ENCODE measurements around the gene STPG1. TPM values are rescaled to one million over a fixed set of nuclear protein-coding genes. Genes with fewer than 3 reads are reported as not detected.

Gene STPG1
- total and polyA plus RNA-seq, 9 of the 15 experiments (the other 6 are each of a cell fraction or from before 2014, with no cell fraction given), result 5.0 to 11.9 (median 8.3) TPM

GRCh38 chr1:24459551-24460266, 46.1 kb upstream of the STPG1 start:
- H3K36me3 ChIP-seq (ENCODE audit: control insufficient read depth, insufficient read depth, low read length), result peaks cover 39% of the 10 kb centered on the region; the same call in 2 of the 3 replicates
- no TSS peak for BruUV-seq (replicated peaks)
- DNase-seq (ENCODE audit: extremely low read depth in 1 of 4, low spot score in 3 of 4) (no peak), ATAC-seq (no peak), FAIRE-seq (no peak)
- POLR2A ChIA-PET, result interaction anchor here (0.8 to 1.6 kb wide), 6 partner anchors 9 to 33 kb away, joined by 3 to 7 read pairs (median 4); no protein-coding TSS in a partner anchor
- no peaks in the 10 kb centered on the region for H3K9me3 ChIP-seq (replicated peaks; ENCODE audit: control insufficient read depth, insufficient read depth, low read depth, low read length)
- H3K4me2 ChIP-seq (ENCODE audit: insufficient read depth, low read length), result no peak overlapping the region
- CTCF ChIA-PET (ENCODE audit: low intra/inter-chr PET ratio), result no interaction called here
- WGBS (ENCODE audit: insufficient coverage, low coverage, missing lambda C conversion rate), result 87% methylated on average over 6 of the region's 6 CpGs
- H3K79me2 ChIP-seq (ENCODE audit: control insufficient read depth, insufficient read depth, low read length), result no peaks in the 10 kb centered on the region
- H3K4me3 ChIP-seq, result no peak overlapping the region
- intact Hi-C loops (cut with micrococcal nuclease) (no loop called here), in situ Hi-C loops (cut with MboI) (no loop called here)
- no peak overlapping the region for H3K27ac ChIP-seq (ENCODE audit: extremely low read depth, low read depth, low read length)
- H3K9me1 ChIP-seq (ENCODE audit: control insufficient read depth, insufficient read depth, low read length), result no peaks in the 10 kb centered on the region
- no peaks in the 10 kb centered on the region for H4K20me1 ChIP-seq (replicated peaks; ENCODE audit: control insufficient read depth, insufficient read depth, low read length)
- peaks cover 3% of the 10 kb centered on the region in 2 experiments; a peak in 3 of 5 replicates for H3K4me1 ChIP-seq (replicated peaks in 1 of 2; ENCODE audit: control insufficient read depth in 2 of 2, insufficient read depth in 2 of 2, low read length in 2 of 2)
- no peak overlapping the region for H2AFZ ChIP-seq (ENCODE audit: low read depth, low read length)
- H3K9ac ChIP-seq (ENCODE audit: insufficient read depth in 1 of 2, low read depth in 2 of 2, low read length in 2 of 2), result no peak overlapping the region
- TF ChIP-seq MYC (IDR thresholded peaks at IDR 0.05; ENCODE audit: low read depth, low read length), result no peak
- no peak for TF ChIP-seq MYC (CRISPR knock-in tag; IDR thresholded peaks at IDR 0.05; ENCODE audit: borderline replicate concordance, low read depth)
- no peak for TF ChIP-seq ATF2 (CRISPR knock-in tag; IDR thresholded peaks at IDR 0.05)
- no peak for TF ChIP-seq EZH2 (IDR thresholded peaks at IDR 0.05; ENCODE audit: borderline replicate concordance, low read depth, low read length)
- TF ChIP-seq MCM2 (IDR thresholded peaks at IDR 0.05; ENCODE audit: low read depth), result no peak
- TF ChIP-seq CCNT2 (IDR thresholded peaks at IDR 0.05; ENCODE audit: borderline replicate concordance, extremely low read depth, insufficient read length, low read depth, low read length), result no peak
- TF ChIP-seq ZKSCAN1 (IDR thresholded peaks at IDR 0.05; ENCODE audit: low read depth, low read length), result no peak
- no peak for TF ChIP-seq HDAC2 (IDR thresholded peaks at IDR 0.05)
- no peak for TF ChIP-seq PCBP1 (IDR thresholded peaks at IDR 0.05; ENCODE audit: low read depth, low read length, poor library complexity, severe bottlenecking)
- no peak for TF ChIP-seq MEIS2 (IDR thresholded peaks at IDR 0.05; ENCODE audit: partially characterized antibody)
- no peak for TF ChIP-seq SPI1 (IDR thresholded peaks at IDR 0.05; ENCODE audit: borderline replicate concordance, low read depth, low read length)
- no peak for TF ChIP-seq KLF13 (tag; IDR thresholded peaks at IDR 0.05; ENCODE audit: borderline replicate concordance, low read depth)
- TF ChIP-seq DNMT1 (IDR thresholded peaks at IDR 0.05), result no peak
- no peak for TF ChIP-seq TAF7 (tag; IDR thresholded peaks at IDR 0.05)
- no peak for TF ChIP-seq SLC30A9 (CRISPR knock-in tag; IDR thresholded peaks at IDR 0.05)
- no peak for TF ChIP-seq ZNF134 (CRISPR knock-in tag; conservative IDR thresholded peaks at IDR 0.05)
- no peaks in the 10 kb centered on the region for H3K27me3 ChIP-seq (ENCODE audit: control insufficient read depth in 2 of 2, insufficient read depth in 2 of 2, low read length in 2 of 2)
